Activated gamma-delta T cell treated with Interleukin-2 at 50 U/mL for 16 hours (primary cell): Measurements from ENCODE around the gene CLDN9.

Source experiments
- DNase-seq: peaks from one replicate; pipeline ENCODE4 v3.0.0-alpha.2; 2020

The CLDN9 gene

GRCh38 chr16:3000540-3000939 is 12.2 kb upstream of the CLDN9 start:
- DNase-seq, result no peak

GRCh38 chr16:3001316-3001715 is 11.4 kb upstream of the CLDN9 start:
- no peak for DNase-seq

GRCh38 chr16:3003582-3004270 is 9.0 kb upstream of the CLDN9 start:
- DNase-seq, result peak; percentile 96

GRCh38 chr16:3004319-3004718 is 8.4 kb upstream of the CLDN9 start:
- DNase-seq, result no peak

GRCh38 chr16:3004781-3005284 is 7.9 kb upstream of the CLDN9 start:
- DNase-seq, result no peak

GRCh38 chr16:3007059-3007956 is 5.4 kb upstream of the CLDN9 start:
- DNase-seq, result no peak

- DNase-seq, result no peak
Observed at GRCh38 chr16:3007957-3008689, 4.6 kb upstream of the CLDN9 start.

- DNase-seq, result no peak
Observed at GRCh38 chr16:3008690-3009037, 4.1 kb upstream of the CLDN9 start.

GRCh38 chr16:3009568-3010390 is 2.9 kb upstream of the CLDN9 start:
- no peak for DNase-seq

GRCh38 chr16:3010510-3010909 is 2.2 kb upstream of the CLDN9 start:
- DNase-seq, result no peak

GRCh38 chr16:3012246-3012645 is 477 bp upstream of the CLDN9 start:
- no peak for DNase-seq

GRCh38 chr16:3013491-3013951 is 798 bp downstream of the CLDN9 start:
- no peak for DNase-seq

- no peak for DNase-seq
Observed at GRCh38 chr16:3013998-3014690, 1.4 kb downstream of the CLDN9 start.

GRCh38 chr16:3014971-3015370 is 2.2 kb downstream of the CLDN9 start:
- no peak for DNase-seq

- no peak for DNase-seq
Observed at GRCh38 chr16:3015865-3016521, 3.3 kb downstream of the CLDN9 start.

- DNase-seq, result no peak
Observed at GRCh38 chr16:3017344-3017743, 4.6 kb downstream of the CLDN9 start.

- no peak for DNase-seq
Observed at GRCh38 chr16:3017794-3018506, 5.2 kb downstream of the CLDN9 start, which contains the start of gene CLDN6. Gene CLDN6, minus strand, starts transcription at chr16:3018183. Its CDS starts 2,162 bp downstream, at chr16:3016021.

- no peak for DNase-seq
Observed at GRCh38 chr16:3019594-3020246, 7.0 kb downstream of the CLDN9 start.

- DNase-seq, result peak; percentile 65
Observed at GRCh38 chr16:3020247-3020603, 7.5 kb downstream of the CLDN9 start, which contains the start of gene TNFRSF12A. Gene TNFRSF12A, plus strand, starts transcription at chr16:3020368. Its CDS starts 30 bp downstream, at chr16:3020398.
